OCI-LY7 (cell line): ENCODE measurements around the gene ZNF598. TPM values are rescaled to one million over a fixed set of nuclear protein-coding genes. Genes with fewer than 3 reads are reported as not detected.

Source experiments
- BruUV-seq: library from RNA; stranded (reverse); fragments of 400-500 nt; replicated peaks from 2 replicates; lab custom pipeline; 2021; lab: Mats Ljungman, UMichigan
- CTCF ChIA-PET: fragments of 300-600 bp; sonication (Branson Sonifier 250); formaldehyde crosslinking; loops from one replicate; lab custom pipeline; 2022; ENCODE audit warnings: antibody characterized with exemption; ENCODE audit not compliant: unreplicated experiment; lab: Charles Lee
- POLR2A ChIA-PET: fragments of 300-600 bp; sonication (Branson Sonifier 250); formaldehyde crosslinking; loops from one replicate; lab custom pipeline; 2022; ENCODE audit warnings: antibody characterized with exemption; lab: Charles Lee
- DNase-seq: peaks from one replicate; pipeline ENCODE4 v3.0.0-alpha.2; 2015; ENCODE audit warnings: low spot score
- H2AFZ ChIP-seq: fragments of 200-600 bp; sonication (generic), shearing (Covaris generic); 2 replicates; pipeline ENCODE4 v1.6.1; 2014; ENCODE audit warnings: mild to moderate bottlenecking, antibody characterized with exemption, low read length, moderate library complexity
- H3K27ac ChIP-seq: fragments of 200-600 bp; sonication (generic); 2 replicates; pipeline ENCODE4 v1.5.1; 2014; ENCODE audit warnings: mixed run types, low read depth, mild to moderate bottlenecking, moderate library complexity, low read length, inconsistent platforms; ENCODE audit not compliant: poor library complexity, severe bottlenecking
- H3K36me3 ChIP-seq: fragments of 200-600 bp; sonication (generic); 2 replicates; pipeline ENCODE4 v1.6.1; 2014; ENCODE audit warnings: mild to moderate bottlenecking, antibody characterized with exemption, low read length, moderate library complexity, mixed read lengths; ENCODE audit not compliant: insufficient read depth
- H3K4me1 ChIP-seq: fragments of 200-600 bp; sonication (generic); 2 replicates; pipeline ENCODE4 v1.5.1; 2014; ENCODE audit warnings: mild to moderate bottlenecking, low read length; ENCODE audit not compliant: insufficient read depth, poor library complexity, severe bottlenecking
- H3K4me2 ChIP-seq: fragments of 200-600 bp; sonication (generic); 2 replicates; pipeline ENCODE4 v1.6.1; 2014; ENCODE audit warnings: mild to moderate bottlenecking, low read length
- H3K4me3 ChIP-seq: fragments of 200-600 bp; sonication (generic); 2 replicates; pipeline ENCODE4 v1.5.1; 2014; ENCODE audit warnings: mild to moderate bottlenecking, low read depth, low read length; ENCODE audit not compliant: poor library complexity, severe bottlenecking
- H3K79me2 ChIP-seq: fragments of 200-600 bp; sonication (generic); 2 replicates; pipeline ENCODE4 v1.6.1; 2016; ENCODE audit warnings: low read depth, mild to moderate bottlenecking, low read length, moderate library complexity, mixed read lengths; ENCODE audit not compliant: insufficient read depth
- H3K9me2 ChIP-seq: fragments of 200-600 bp; sonication (generic); 2 replicates; pipeline ENCODE4 v1.6.1; 2016; ENCODE audit warnings: mild to moderate bottlenecking, low read length, mixed read lengths; ENCODE audit not compliant: insufficient read depth
- H3K9me3 ChIP-seq: fragments of 200-600 bp; sonication (generic); 2 replicates; pipeline ENCODE4 v1.6.1; 2014; ENCODE audit warnings: mild to moderate bottlenecking, mixed run types, low read length, mixed read lengths
- H4K20me1 ChIP-seq: fragments of 200-600 bp; sonication (generic); 2 replicates; pipeline ENCODE4 v1.6.1; 2014; ENCODE audit warnings: mild to moderate bottlenecking, antibody characterized with exemption, low read length, moderate library complexity, mixed read lengths; ENCODE audit not compliant: insufficient read depth
- CTCF ChIP-seq: fragments of 200-600 bp; sonication (generic); conservative IDR thresholded peaks from 2 replicates; pipeline ENCODE4 v1.5.1; 2014; ENCODE audit warnings: mild to moderate bottlenecking, antibody characterized with exemption, low read length, moderate library complexity, mixed read lengths
- EZH2phosphoT487 ChIP-seq: fragments of 200-600 bp; sonication (generic); IDR thresholded peaks from 2 replicates; pipeline ENCODE4 v1.6.1; 2018; ENCODE audit warnings: low read depth, borderline replicate concordance, mild to moderate bottlenecking, mixed run types, antibody characterized with exemption, low read length, moderate library complexity, mixed read lengths
- intact Hi-C: fragments of 100-400 bp; cut with micrococcal nuclease; formaldehyde crosslinking; loops from one replicate; pipeline ENCODE4 v1.10.0; 2022; ENCODE audit not compliant: unreplicated experiment
- total RNA-seq, 2 experiments: library from RNA; depleted of rRNA in 1 of 2; stranded (reverse); fragments of >200 nt in 1 of 2; shearing (Covaris generic) in 1 of 2; gene quantifications; 2 replicates each; pipeline ENCODE4 v1.2.3, GENCODE V29; 2014 to 2022

The ZNF598 gene
- total RNA-seq, 2 experiments from 2014 or later = 26.3 to 80.4 TPM

GRCh38 chr16:1985466-1986150 lies 24.0 kb downstream of the ZNF598 start:
- Histone ChIP-seq H3K4me1 (peaks cover 18% of the 10 kb centered on the region), H3K4me3 (peak overlapping the region; percentile 82), H3K9me2 (no peaks in the 10 kb centered on the region), H3K27ac (no peak overlapping the region), H3K9me3 (no peaks in the 10 kb centered on the region), H3K79me2 (no peaks in the 10 kb centered on the region), H4K20me1 (no peaks in the 10 kb centered on the region), H3K36me3 (peaks cover 12% of the 10 kb centered on the region; the same call in 1 of the 2 replicates), H3K4me2 (peak overlapping the region; percentile 85), H2AFZ (no peak overlapping the region)
- TF ChIP-seq EZH2phosphoT487 = no peak
- no peak for TF ChIP-seq CTCF
- CTCF ChIA-PET = interaction anchor here (0.6 kb wide), 1 partner anchor 801 kb away, joined by 3 read pairs; no protein-coding TSS in a partner anchor
- BruUV-seq = no TSS peak
- intact Hi-C loops = no loop called here
- no peak for DNase-seq
- POLR2A ChIA-PET = interaction anchor here (1.1 kb wide), 1 partner anchor 14 kb away, joined by 3 read pairs; the partner anchor contains the start of gene TBL3

- Histone ChIP-seq H3K36me3 (peaks cover 13% of the 10 kb centered on the region; the same call in 1 of the 2 replicates), H3K27ac (peak overlapping the region; percentile 37), H2AFZ (peak overlapping the region; percentile 44; the same call in 1 of the 2 replicates), H3K9me2 (no peaks in the 10 kb centered on the region), H3K4me2 (peak overlapping the region; percentile 85), H3K9me3 (no peaks in the 10 kb centered on the region), H3K4me3 (peak overlapping the region; percentile 82), H3K4me1 (peaks cover 14% of the 10 kb centered on the region), H3K79me2 (no peaks in the 10 kb centered on the region), H4K20me1 (no peaks in the 10 kb centered on the region)
- POLR2A ChIA-PET = interaction anchor here (0.7 to 1.1 kb wide), 2 partner anchors 13 to 188 kb away, joined by 3 read pairs; partner anchors contain the start of gene TBL3
- peak; percentile 19 for DNase-seq
- intact Hi-C loops = loop anchor here (1.0 kb wide), 1 partner anchor 12 kb away; the partner anchor contains the start of gene TBL3
- CTCF ChIA-PET = no interaction called here
- BruUV-seq = TSS peak; percentile 36
- TF ChIP-seq EZH2phosphoT487 (no peak), CTCF (no peak)
Observed at GRCh38 chr16:1984347-1985225, 25.0 kb downstream of the ZNF598 start.
